ENCODE measurements around the gene RNU6-9. TPM values are rescaled to one million over a fixed set of nuclear protein-coding genes. Genes with fewer than 3 reads are reported as not detected.
"Not testable (repeated sequence)": the region's sequence is repeated elsewhere in the genome, so short reads cannot be mapped to it uniquely, and the experiment has no call there.

Gene RNU6-9
- not detected for total RNA-seq

DNA sequence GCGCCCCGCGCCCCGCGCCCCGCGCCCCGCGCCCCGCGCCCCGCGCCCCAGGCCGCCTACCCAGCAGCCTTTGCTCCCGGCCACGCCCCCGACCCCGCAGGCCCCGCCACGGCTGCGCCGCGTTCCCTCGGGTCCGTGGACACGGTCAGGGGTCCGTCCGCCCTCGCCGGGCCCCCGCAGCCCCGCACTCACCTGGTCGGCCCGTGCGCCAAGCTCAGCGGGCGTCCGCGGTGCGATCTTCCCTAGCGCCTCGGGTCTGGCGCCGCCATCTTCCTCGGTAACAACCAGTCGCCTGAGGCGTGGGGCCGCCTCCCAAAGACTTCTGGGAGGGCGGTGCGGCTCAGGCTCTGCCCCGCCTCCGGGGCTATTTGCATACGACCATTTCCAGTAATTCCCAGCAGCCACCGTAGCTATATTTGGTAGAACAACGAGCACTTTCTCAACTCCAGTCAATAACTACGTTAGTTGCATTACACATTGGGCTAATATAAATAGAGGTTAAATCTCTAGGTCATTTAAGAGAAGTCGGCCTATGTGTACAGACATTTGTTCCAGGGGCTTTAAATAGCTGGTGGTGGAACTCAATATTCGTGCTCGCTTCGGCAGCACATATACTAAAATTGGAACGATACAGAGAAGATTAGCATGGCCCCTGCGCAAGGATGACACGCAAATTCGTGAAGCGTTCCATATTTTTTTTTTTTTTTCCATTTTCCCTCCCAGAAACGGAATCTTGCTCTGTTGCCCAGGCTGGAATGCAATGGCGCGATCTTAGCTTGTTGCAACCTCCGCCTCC lies at the start of gene RNU6-9, which contains the start of gene MED16:
RNU6-9 (plus strand) TSS at position 591 of the 796 bp plus-strand sequence.
MED16 (minus strand) TSS at position 294 of the 796 bp plus-strand sequence. CDS start 2,056 bp downstream, outside the sequence.
- Histone ChIP-seq H3K9ac (ENCODE audit: low read depth in 1 of 3, low read length in 3 of 3) (peak within 1 kb of the TSS; percentile 80 to 90 (median 84)), H3K9me3 (ENCODE audit: control insufficient read depth in 3 of 3, low read length in 3 of 3) (no peaks in the 10 kb centered on the region), H3K27me3 (ENCODE audit: control insufficient read depth in 3 of 3, insufficient read depth in 3 of 3, low read length in 3 of 3) (no peaks in the 10 kb centered on the region), H3K27ac (ENCODE audit: low read depth, low read length) (peak within 1 kb of the TSS; percentile 93), H3K4me3 (ENCODE audit: low read length in 3 of 3) (peak within 1 kb of the TSS; percentile 76 to 90 (median 89)), H3K36me3 (ENCODE audit: control insufficient read depth in 3 of 3, insufficient read depth in 3 of 3, low read length in 3 of 3) (peaks cover 19 to 25% (median 21%) of the 10 kb centered on the region in 3 donors), H3K4me1 (ENCODE audit: control insufficient read depth in 3 of 3, insufficient read depth in 3 of 3, low read length in 3 of 3) (peaks cover 5 to 16% (median 6%) of the 10 kb centered on the region in 3 donors)

- no peak overlapping the region for H3K27ac ChIP-seq (ENCODE audit: low read depth, low read length)
- H3K4me3 ChIP-seq (ENCODE audit: low read length in 3 of 3): no peak overlapping the region
- H3K27me3 ChIP-seq (ENCODE audit: control insufficient read depth in 3 of 3, insufficient read depth in 3 of 3, low read length in 3 of 3): peaks cover 49 to 67% (median 50%) of the 10 kb centered on the region in 3 donors
- H3K4me1 ChIP-seq (ENCODE audit: control insufficient read depth in 3 of 3, insufficient read depth in 3 of 3, low read length in 3 of 3): peaks cover 2 to 8% (median 6%) of the 10 kb centered on the region in 3 donors
- no peaks in the 10 kb centered on the region for H3K9me3 ChIP-seq (ENCODE audit: control insufficient read depth in 3 of 3, low read length in 3 of 3)
- H3K36me3 ChIP-seq (ENCODE audit: control insufficient read depth in 3 of 3, insufficient read depth in 3 of 3, low read length in 3 of 3): no peaks in the 10 kb centered on the region
- no peak overlapping the region for H3K9ac ChIP-seq (ENCODE audit: low read depth in 1 of 3, low read length in 3 of 3)
These were observed 49.3 kb upstream of the RNU6-9 start for GRCh38 chr19:843836-844545.

GRCh38 chr19:844546-844971 lies 48.7 kb upstream of the RNU6-9 start:
- Histone ChIP-seq H3K9ac (ENCODE audit: low read depth in 1 of 3, low read length in 3 of 3) (no peak overlapping the region), H3K4me3 (ENCODE audit: low read length in 3 of 3) (no peak overlapping the region), H3K36me3 (ENCODE audit: control insufficient read depth in 3 of 3, insufficient read depth in 3 of 3, low read length in 3 of 3) (no peaks in the 10 kb centered on the region), H3K27me3 (ENCODE audit: control insufficient read depth in 3 of 3, insufficient read depth in 3 of 3, low read length in 3 of 3) (peaks cover 48 to 65% (median 55%) of the 10 kb centered on the region in 3 donors), H3K27ac (ENCODE audit: low read depth, low read length) (no peak overlapping the region), H3K4me1 (ENCODE audit: control insufficient read depth in 3 of 3, insufficient read depth in 3 of 3, low read length in 3 of 3) (peaks cover 2 to 7% (median 6%) of the 10 kb centered on the region in 3 donors), H3K9me3 (ENCODE audit: control insufficient read depth in 3 of 3, low read length in 3 of 3) (no peaks in the 10 kb centered on the region)

- peaks cover 45 to 65% (median 51%) of the 10 kb centered on the region in 3 donors for H3K27me3 ChIP-seq (ENCODE audit: control insufficient read depth in 3 of 3, insufficient read depth in 3 of 3, low read length in 3 of 3)
- H3K4me3 ChIP-seq (ENCODE audit: low read length in 3 of 3): no peak overlapping the region
- peaks cover 9 to 14% (median 13%) of the 10 kb centered on the region in 3 donors for H3K4me1 ChIP-seq (ENCODE audit: control insufficient read depth in 3 of 3, insufficient read depth in 3 of 3, low read length in 3 of 3)
- no peak overlapping the region for H3K9ac ChIP-seq (ENCODE audit: low read depth in 1 of 3, low read length in 3 of 3)
- H3K27ac ChIP-seq (ENCODE audit: low read depth, low read length): no peak overlapping the region
- no peaks in the 10 kb centered on the region for H3K9me3 ChIP-seq (ENCODE audit: control insufficient read depth in 3 of 3, low read length in 3 of 3)
- H3K36me3 ChIP-seq (ENCODE audit: control insufficient read depth in 3 of 3, insufficient read depth in 3 of 3, low read length in 3 of 3): no peaks in the 10 kb centered on the region
These were observed 47.4 kb upstream of the RNU6-9 start for GRCh38 chr19:845707-846521.

DNA sequence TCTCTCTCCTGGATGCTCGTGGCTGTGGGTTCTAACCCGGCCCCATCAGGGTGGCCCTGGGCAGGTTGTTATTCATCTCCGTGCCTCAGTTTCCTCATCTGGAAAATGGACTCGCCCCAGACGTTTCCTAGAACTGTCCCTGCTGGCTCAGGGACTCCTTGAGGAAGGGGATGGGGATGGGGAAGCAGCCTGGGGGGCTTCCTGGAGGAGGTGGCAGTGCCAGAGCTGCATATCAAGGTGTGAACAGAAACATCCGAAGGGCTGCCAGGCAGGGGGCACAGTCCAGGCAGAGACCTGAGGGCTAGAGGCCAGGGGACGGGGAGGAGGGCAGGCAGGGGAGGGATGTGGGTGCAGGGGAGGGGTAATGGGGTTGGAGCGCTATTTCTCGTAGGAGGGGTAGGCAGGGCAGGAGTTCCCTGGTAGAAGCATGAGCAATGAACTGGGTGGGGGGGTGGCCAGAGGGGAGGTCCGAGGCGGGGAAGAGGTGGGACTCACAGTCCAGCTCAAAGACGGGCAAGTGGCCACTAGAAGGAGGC lies 44.8 kb upstream of the RNU6-9 start:
- Histone ChIP-seq H3K9me3 (ENCODE audit: control insufficient read depth in 3 of 3, low read length in 3 of 3) (no peaks in the 10 kb centered on the region), H3K9ac (ENCODE audit: low read depth in 1 of 3, low read length in 3 of 3) (no peak overlapping the region), H3K36me3 (ENCODE audit: control insufficient read depth in 3 of 3, insufficient read depth in 3 of 3, low read length in 3 of 3) (no peaks in the 10 kb centered on the region), H3K4me3 (ENCODE audit: low read length in 3 of 3) (no peak overlapping the region), H3K27ac (ENCODE audit: low read depth, low read length) (peak overlapping the region; percentile 65), H3K4me1 (ENCODE audit: control insufficient read depth in 3 of 3, insufficient read depth in 3 of 3, low read length in 3 of 3) (peaks cover 12 to 16% (median 13%) of the 10 kb centered on the region in 3 donors), H3K27me3 (ENCODE audit: control insufficient read depth in 3 of 3, insufficient read depth in 3 of 3, low read length in 3 of 3) (peaks cover 54 to 66% (median 55%) of the 10 kb centered on the region in 3 donors)

DNA sequence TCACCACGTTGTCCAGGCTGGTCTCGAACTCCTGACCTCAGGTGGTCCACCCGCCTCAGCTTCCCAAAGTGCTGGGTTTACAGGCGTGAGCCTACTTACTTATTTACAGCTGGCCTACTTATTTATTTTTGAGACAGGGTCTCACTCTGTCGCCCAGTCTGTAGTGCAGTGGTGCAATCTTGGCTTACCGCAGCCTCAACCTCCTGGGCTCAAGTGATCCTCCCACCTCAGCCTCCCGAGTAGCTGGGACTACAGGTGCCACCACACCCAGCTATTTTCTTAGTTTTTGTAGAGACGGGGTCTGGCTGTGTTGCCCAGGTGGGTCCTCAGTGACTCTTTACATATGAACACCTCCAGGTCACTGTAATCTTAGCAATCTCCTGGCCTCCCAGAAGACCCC lies 44.1 kb upstream of the RNU6-9 start:
- not testable (repeated sequence) for H3K27ac ChIP-seq (ENCODE audit: low read depth, low read length); H3K4me3 ChIP-seq (ENCODE audit: low read length in 3 of 3); H3K9me3 ChIP-seq (ENCODE audit: control insufficient read depth in 3 of 3, low read length in 3 of 3); H3K9ac ChIP-seq (ENCODE audit: low read depth in 1 of 3, low read length in 3 of 3); H3K36me3 ChIP-seq (ENCODE audit: control insufficient read depth in 3 of 3, insufficient read depth in 3 of 3, low read length in 3 of 3)
- Histone ChIP-seq H3K27me3 (ENCODE audit: control insufficient read depth in 3 of 3, insufficient read depth in 3 of 3, low read length in 3 of 3) (peaks cover 49 to 61% (median 51%) of the 10 kb centered on the region in 3 donors), H3K4me1 (ENCODE audit: control insufficient read depth in 3 of 3, insufficient read depth in 3 of 3, low read length in 3 of 3) (peaks cover 10 to 16% (median 12%) of the 10 kb centered on the region in 3 donors)

- Histone ChIP-seq H3K27me3 (ENCODE audit: control insufficient read depth in 3 of 3, insufficient read depth in 3 of 3, low read length in 3 of 3) (peaks cover 50 to 64% (median 51%) of the 10 kb centered on the region in 3 donors), H3K9ac (ENCODE audit: low read depth in 1 of 3, low read length in 3 of 3) (peak overlapping the region in 1 of 3 donors; percentile 60), H3K4me1 (ENCODE audit: control insufficient read depth in 3 of 3, insufficient read depth in 3 of 3, low read length in 3 of 3) (peaks cover 10 to 16% (median 12%) of the 10 kb centered on the region in 3 donors), H3K9me3 (ENCODE audit: control insufficient read depth in 3 of 3, low read length in 3 of 3) (no peaks in the 10 kb centered on the region), H3K36me3 (ENCODE audit: control insufficient read depth in 3 of 3, insufficient read depth in 3 of 3, low read length in 3 of 3) (no peaks in the 10 kb centered on the region), H3K27ac (ENCODE audit: low read depth, low read length) (peak overlapping the region; percentile 61), H3K4me3 (ENCODE audit: low read length in 3 of 3) (peak overlapping the region in 1 of 3 donors; percentile 49)
These were observed 42.9 kb upstream of the RNU6-9 start for GRCh38 chr19:850221-850978.

- Histone ChIP-seq H3K4me1 (ENCODE audit: control insufficient read depth in 3 of 3, insufficient read depth in 3 of 3, low read length in 3 of 3) (peaks cover 10 to 16% (median 12%) of the 10 kb centered on the region in 3 donors), H3K27ac (ENCODE audit: low read depth, low read length) (peak overlapping the region; percentile 61), H3K36me3 (ENCODE audit: control insufficient read depth in 3 of 3, insufficient read depth in 3 of 3, low read length in 3 of 3) (no peaks in the 10 kb centered on the region), H3K9me3 (ENCODE audit: control insufficient read depth in 3 of 3, low read length in 3 of 3) (no peaks in the 10 kb centered on the region), H3K27me3 (ENCODE audit: control insufficient read depth in 3 of 3, insufficient read depth in 3 of 3, low read length in 3 of 3) (peaks cover 51 to 64% (median 53%) of the 10 kb centered on the region in 3 donors), H3K4me3 (ENCODE audit: low read length in 3 of 3) (peak overlapping the region in 1 of 3 donors; percentile 49), H3K9ac (ENCODE audit: low read depth in 1 of 3, low read length in 3 of 3) (peak overlapping the region in 1 of 3 donors; percentile 60)
These were observed 42.3 kb upstream of the RNU6-9 start for GRCh38 chr19:850979-851335.
